ENCODE results near the gene CMTR1.

CMTR1 gene

DNA sequence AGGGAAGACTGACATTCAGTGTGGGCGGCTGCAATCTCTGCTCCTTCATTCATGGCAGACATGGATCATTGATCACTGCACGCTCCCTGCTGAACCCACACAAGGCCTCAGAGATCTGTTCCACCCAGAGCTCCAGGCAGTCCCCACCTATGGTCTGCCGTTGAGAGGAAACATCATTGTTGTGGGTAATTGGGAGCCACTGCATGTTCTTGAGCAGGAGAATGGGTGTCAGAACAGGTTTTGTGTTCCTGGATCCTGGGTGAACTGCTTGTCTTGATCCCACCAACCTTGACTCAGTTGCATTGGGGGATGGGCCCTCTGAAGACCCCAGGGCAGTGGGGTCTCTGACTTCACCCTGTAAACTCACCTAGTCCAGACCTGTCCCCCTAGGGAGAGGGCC lies 89.8 kb downstream of the CMTR1 start:
- Histone ChIP-seq H3K36me3 (ENCODE audit: control insufficient read depth in 2 of 2, insufficient read depth in 2 of 2, low read length in 2 of 2) (no peaks in the 10 kb centered on the region), H3K27me3 (ENCODE audit: control insufficient read depth in 1 of 2, insufficient read depth in 2 of 2, low read length in 2 of 2) (peaks cover 2 to 5% of the 10 kb centered on the region in 2 donors), H3K9ac (ENCODE audit: low read length in 2 of 2) (no peak overlapping the region), H3K27ac (ENCODE audit: low read length) (no peak overlapping the region), H3K4me1 (ENCODE audit: control insufficient read depth, insufficient read depth, low read length) (no peaks in the 10 kb centered on the region), H3K4me3 (ENCODE audit: low read length in 2 of 2) (no peak overlapping the region), H3K9me3 (ENCODE audit: control insufficient read depth in 2 of 2, low read length in 2 of 2) (peaks cover 0 to 6% of the 10 kb centered on the region in 2 donors)

DNA sequence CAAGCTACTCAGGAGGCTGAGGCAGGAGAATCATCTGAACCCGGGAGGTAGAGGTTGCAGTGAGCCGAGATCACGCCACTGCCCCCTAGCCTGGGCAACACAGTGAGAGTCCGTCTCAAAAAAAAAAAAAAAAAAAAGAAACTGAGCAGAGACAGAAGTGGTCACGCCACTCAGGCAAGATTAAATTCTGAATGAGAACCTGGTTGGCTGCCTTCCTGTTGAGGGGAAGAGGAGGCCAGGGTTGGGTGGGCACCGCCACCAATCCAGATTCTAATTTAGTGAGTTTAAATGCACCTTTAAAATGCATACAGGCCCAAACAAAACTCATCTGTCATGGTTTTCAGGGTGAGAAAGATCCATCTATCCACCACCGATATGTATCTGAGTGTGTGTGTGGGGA lies 90.4 kb downstream of the CMTR1 start:
- H3K9ac ChIP-seq (ENCODE audit: low read length in 2 of 2) = no peak overlapping the region
- no peak overlapping the region for H3K4me3 ChIP-seq (ENCODE audit: low read length in 2 of 2)
- H3K9me3 ChIP-seq (ENCODE audit: control insufficient read depth in 2 of 2, low read length in 2 of 2) = peaks cover 0 to 6% of the 10 kb centered on the region in 2 donors
- no peaks in the 10 kb centered on the region for H3K4me1 ChIP-seq (ENCODE audit: control insufficient read depth, insufficient read depth, low read length)
- H3K27me3 ChIP-seq (ENCODE audit: control insufficient read depth in 1 of 2, insufficient read depth in 2 of 2, low read length in 2 of 2) = peaks cover 4 to 5% of the 10 kb centered on the region in 2 donors
- no peak overlapping the region for H3K27ac ChIP-seq (ENCODE audit: low read length)
- no peaks in the 10 kb centered on the region for H3K36me3 ChIP-seq (ENCODE audit: control insufficient read depth in 2 of 2, insufficient read depth in 2 of 2, low read length in 2 of 2)

DNA sequence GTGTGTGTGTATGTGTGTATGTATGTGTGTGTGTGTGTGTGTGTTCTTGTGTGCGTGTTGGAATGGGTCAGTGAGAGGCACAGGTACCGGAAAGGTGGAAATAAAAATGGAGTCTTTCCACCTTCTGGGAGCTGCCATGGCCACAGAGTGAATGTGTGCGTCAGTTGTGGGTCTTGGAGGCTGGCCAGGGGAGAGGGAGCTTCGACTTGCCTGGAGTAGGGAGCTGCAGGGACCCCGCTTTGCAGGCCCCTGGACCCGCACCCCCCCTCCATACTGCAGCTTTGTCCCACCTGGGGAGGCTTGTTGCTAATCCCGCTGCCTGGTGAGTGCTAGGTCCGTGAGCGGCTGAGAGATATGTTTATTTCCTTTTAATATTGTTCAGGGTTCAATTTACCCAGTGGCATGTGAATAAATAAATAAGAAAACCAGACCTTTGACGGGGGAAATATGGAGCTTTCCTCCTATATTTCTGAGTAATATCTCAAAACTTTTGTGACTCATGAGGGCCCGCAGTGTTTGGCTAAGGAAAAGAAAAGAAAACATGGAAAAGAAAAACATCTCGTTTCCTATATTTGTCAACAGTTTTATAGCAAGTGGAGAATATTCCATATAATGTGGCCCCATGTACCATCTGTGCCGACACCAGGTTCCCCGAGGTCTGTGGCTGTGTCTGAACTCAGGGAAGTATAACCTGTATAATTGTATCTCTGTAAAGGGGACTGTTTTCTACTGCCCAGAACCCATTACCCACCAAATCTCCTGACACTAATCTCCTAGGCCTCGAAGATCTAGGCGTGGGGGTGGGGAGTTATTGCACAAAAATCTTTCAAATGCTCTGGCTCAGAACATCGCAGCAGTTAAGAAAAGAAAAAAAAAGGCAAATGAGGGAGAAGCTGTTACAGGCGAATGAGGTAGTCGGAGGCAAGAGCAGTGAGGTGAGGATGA lies 91.3 kb downstream of the CMTR1 start:
- H3K9me3 ChIP-seq (ENCODE audit: control insufficient read depth in 2 of 2, low read length in 2 of 2) = peaks cover 0 to 3% of the 10 kb centered on the region in 2 donors
- H3K36me3 ChIP-seq (ENCODE audit: control insufficient read depth in 2 of 2, insufficient read depth in 2 of 2, low read length in 2 of 2) = no peaks in the 10 kb centered on the region
- H3K4me1 ChIP-seq (ENCODE audit: control insufficient read depth, insufficient read depth, low read length) = no peaks in the 10 kb centered on the region
- peaks cover 5 to 8% of the 10 kb centered on the region in 2 donors for H3K27me3 ChIP-seq (ENCODE audit: control insufficient read depth in 1 of 2, insufficient read depth in 2 of 2, low read length in 2 of 2)
- no peak overlapping the region for H3K4me3 ChIP-seq (ENCODE audit: low read length in 2 of 2)
- no peak overlapping the region for H3K9ac ChIP-seq (ENCODE audit: low read length in 2 of 2)
- H3K27ac ChIP-seq (ENCODE audit: low read length) = no peak overlapping the region

- peaks cover 5 to 10% of the 10 kb centered on the region in 2 donors for H3K27me3 ChIP-seq (ENCODE audit: control insufficient read depth in 1 of 2, insufficient read depth in 2 of 2, low read length in 2 of 2)
Observed at GRCh38 chr6:37524970-37525318, 91.9 kb downstream of the CMTR1 start.

GRCh38 chr6:37525460-37526357 lies 92.7 kb downstream of the CMTR1 start:
- H3K4me1 ChIP-seq (ENCODE audit: control insufficient read depth, insufficient read depth, low read length) = no peaks in the 10 kb centered on the region

More at GRCh38 chr6:37524970-37525318, 91.9 kb downstream of the CMTR1 start:
- Histone ChIP-seq H3K9ac (ENCODE audit: low read length in 2 of 2) (no peak overlapping the region), H3K27ac (ENCODE audit: low read length) (no peak overlapping the region), H3K36me3 (ENCODE audit: control insufficient read depth in 2 of 2, insufficient read depth in 2 of 2, low read length in 2 of 2) (no peaks in the 10 kb centered on the region), H3K9me3 (ENCODE audit: control insufficient read depth in 2 of 2, low read length in 2 of 2) (no peaks in the 10 kb centered on the region), H3K4me1 (ENCODE audit: control insufficient read depth, insufficient read depth, low read length) (no peaks in the 10 kb centered on the region), H3K4me3 (ENCODE audit: low read length in 2 of 2) (no peak overlapping the region)

GRCh38 chr6:37528541-37528940 lies 95.5 kb downstream of the CMTR1 start:
- Histone ChIP-seq H3K9ac (ENCODE audit: low read length in 2 of 2) (no peak overlapping the region), H3K9me3 (ENCODE audit: control insufficient read depth in 2 of 2, low read length in 2 of 2) (no peaks in the 10 kb centered on the region), H3K27ac (ENCODE audit: low read length) (no peak overlapping the region), H3K36me3 (ENCODE audit: control insufficient read depth in 2 of 2, insufficient read depth in 2 of 2, low read length in 2 of 2) (no peaks in the 10 kb centered on the region), H3K4me1 (ENCODE audit: control insufficient read depth, insufficient read depth, low read length) (no peaks in the 10 kb centered on the region), H3K4me3 (ENCODE audit: low read length in 2 of 2) (no peak overlapping the region), H3K27me3 (ENCODE audit: control insufficient read depth in 1 of 2, insufficient read depth in 2 of 2, low read length in 2 of 2) (peaks cover 17 to 27% of the 10 kb centered on the region in 2 donors)

More at GRCh38 chr6:37525460-37526357, 92.7 kb downstream of the CMTR1 start:
- no peak overlapping the region for H3K27ac ChIP-seq (ENCODE audit: low read length)
- H3K36me3 ChIP-seq (ENCODE audit: control insufficient read depth in 2 of 2, insufficient read depth in 2 of 2, low read length in 2 of 2) = no peaks in the 10 kb centered on the region
- no peaks in the 10 kb centered on the region for H3K9me3 ChIP-seq (ENCODE audit: control insufficient read depth in 2 of 2, low read length in 2 of 2)
- no peak overlapping the region for H3K9ac ChIP-seq (ENCODE audit: low read length in 2 of 2)
- H3K27me3 ChIP-seq (ENCODE audit: control insufficient read depth in 1 of 2, insufficient read depth in 2 of 2, low read length in 2 of 2) = peaks cover 5 to 14% of the 10 kb centered on the region in 2 donors
- H3K4me3 ChIP-seq (ENCODE audit: low read length in 2 of 2) = no peak overlapping the region

GRCh38 chr6:37530297-37530696 lies 97.3 kb downstream of the CMTR1 start:
- Histone ChIP-seq H3K27me3 (ENCODE audit: control insufficient read depth in 1 of 2, insufficient read depth in 2 of 2, low read length in 2 of 2) (peaks cover 34 to 38% of the 10 kb centered on the region in 2 donors), H3K36me3 (ENCODE audit: control insufficient read depth in 2 of 2, insufficient read depth in 2 of 2, low read length in 2 of 2) (no peaks in the 10 kb centered on the region), H3K9ac (ENCODE audit: low read length in 2 of 2) (no peak overlapping the region), H3K4me1 (ENCODE audit: control insufficient read depth, insufficient read depth, low read length) (peaks cover under 1% of the 10 kb centered on the region), H3K9me3 (ENCODE audit: control insufficient read depth in 2 of 2, low read length in 2 of 2) (no peaks in the 10 kb centered on the region), H3K4me3 (ENCODE audit: low read length in 2 of 2) (no peak overlapping the region), H3K27ac (ENCODE audit: low read length) (no peak overlapping the region)

DNA sequence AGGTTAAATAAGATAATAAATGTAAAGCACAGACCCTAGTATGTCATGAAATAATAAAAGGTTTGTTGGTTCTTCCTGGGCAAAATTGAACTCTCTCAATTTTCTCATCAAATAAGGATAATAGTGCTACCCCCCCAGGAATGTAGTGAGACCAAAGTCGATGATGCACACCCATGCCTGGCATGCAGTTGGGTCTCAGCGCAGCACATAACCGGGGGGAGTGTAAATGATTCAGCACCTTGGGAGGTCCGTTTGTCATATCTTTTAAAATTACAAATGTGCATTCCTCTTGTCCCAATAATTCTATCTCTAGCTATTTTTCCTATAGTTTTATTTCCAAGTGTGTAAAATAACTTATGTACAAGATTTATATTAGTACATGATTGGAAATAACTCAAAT lies 98.0 kb downstream of the CMTR1 start:
- no peaks in the 10 kb centered on the region for H3K9me3 ChIP-seq (ENCODE audit: control insufficient read depth in 2 of 2, low read length in 2 of 2)
- H3K27ac ChIP-seq (ENCODE audit: low read length) = no peak overlapping the region
- H3K27me3 ChIP-seq (ENCODE audit: control insufficient read depth in 1 of 2, insufficient read depth in 2 of 2, low read length in 2 of 2) = peaks cover 41 to 45% of the 10 kb centered on the region in 2 donors
- no peaks in the 10 kb centered on the region for H3K36me3 ChIP-seq (ENCODE audit: control insufficient read depth in 2 of 2, insufficient read depth in 2 of 2, low read length in 2 of 2)
- no peak overlapping the region for H3K4me3 ChIP-seq (ENCODE audit: low read length in 2 of 2)
- no peak overlapping the region for H3K9ac ChIP-seq (ENCODE audit: low read length in 2 of 2)
- peaks cover 8% of the 10 kb centered on the region for H3K4me1 ChIP-seq (ENCODE audit: control insufficient read depth, insufficient read depth, low read length)

Measured in stomach smooth muscle (tissue), 2 donors.